Activated naive CD4-positive, alpha-beta T cell (primary cell): ENCODE measurements around the gene RAP1GAP.

Source experiments
- DNase-seq, 4 experiments: peaks; one replicate each; lab custom pipeline; 2025; lab: John Stamatoyannopoulos, UW

The RAP1GAP gene

GRCh38 chr1:21610027-21610426 lies 59.1 kb downstream of the RAP1GAP start:
- DNase-seq: no peak

GRCh38 chr1:21608798-21609197 lies 60.4 kb downstream of the RAP1GAP start:
- DNase-seq: no peak

- no peak for DNase-seq
These were observed 61.3 kb downstream of the RAP1GAP start for GRCh38 chr1:21607549-21608529.

- no peak for DNase-seq
These were observed 63.0 kb downstream of the RAP1GAP start for GRCh38 chr1:21605964-21606705.

GRCh38 chr1:21605012-21605715 lies 64.0 kb downstream of the RAP1GAP start:
- DNase-seq: no peak

- no peak for DNase-seq
These were observed 64.8 kb downstream of the RAP1GAP start for GRCh38 chr1:21604208-21604957.

- DNase-seq: no peak
These were observed 65.7 kb downstream of the RAP1GAP start for GRCh38 chr1:21603177-21604138.

GRCh38 chr1:21601278-21602048 lies 67.7 kb downstream of the RAP1GAP start:
- no peak for DNase-seq

- DNase-seq: no peak
These were observed 69.8 kb downstream of the RAP1GAP start for GRCh38 chr1:21599402-21599801.

- no peak for DNase-seq
These were observed 70.3 kb downstream of the RAP1GAP start for GRCh38 chr1:21598904-21599303.

- no peak for DNase-seq
These were observed 70.7 kb downstream of the RAP1GAP start for GRCh38 chr1:21598417-21598816.

- no peak for DNase-seq
These were observed 71.4 kb downstream of the RAP1GAP start for GRCh38 chr1:21597753-21598152.

- no peak for DNase-seq
These were observed 72.5 kb downstream of the RAP1GAP start for GRCh38 chr1:21596628-21597027.

GRCh38 chr1:21596174-21596573 lies 73.0 kb downstream of the RAP1GAP start:
- no peak for DNase-seq

- peak in 2 of 4 experiments; percentile 3 to 18 for DNase-seq
These were observed 73.9 kb downstream of the RAP1GAP start for GRCh38 chr1:21594935-21595897.

GRCh38 chr1:21594501-21594900 lies 74.7 kb downstream of the RAP1GAP start:
- DNase-seq: no peak

GRCh38 chr1:21593231-21593630 lies 75.9 kb downstream of the RAP1GAP start:
- no peak for DNase-seq

GRCh38 chr1:21592086-21592865 lies 76.9 kb downstream of the RAP1GAP start:
- DNase-seq: no peak
